Measurements from ENCODE around the gene FAT1.

DNA sequence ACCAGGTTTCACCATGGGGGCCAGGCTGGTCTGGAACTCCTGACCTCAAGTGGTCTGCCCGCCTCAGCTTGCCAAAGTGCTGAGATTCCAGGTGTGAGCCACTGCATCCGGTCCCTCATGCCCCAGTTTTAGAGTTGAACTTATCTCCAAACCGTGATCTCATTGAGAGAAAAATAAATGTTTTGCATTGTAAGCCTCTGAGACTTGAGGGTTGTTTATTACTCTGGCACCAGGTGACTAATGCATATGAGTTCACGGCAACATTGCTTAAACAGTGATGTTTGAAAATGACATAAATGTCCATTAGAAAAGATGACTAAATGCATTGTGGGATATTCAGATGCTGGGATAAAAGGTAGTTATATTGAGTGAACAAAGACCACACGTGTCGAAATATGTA, 22.9 kb upstream of the FAT1 start:
- no peak for TF ChIP-seq POLR2A (IDR thresholded peaks at IDR 0.05)
- TF ChIP-seq, protein P1, sequence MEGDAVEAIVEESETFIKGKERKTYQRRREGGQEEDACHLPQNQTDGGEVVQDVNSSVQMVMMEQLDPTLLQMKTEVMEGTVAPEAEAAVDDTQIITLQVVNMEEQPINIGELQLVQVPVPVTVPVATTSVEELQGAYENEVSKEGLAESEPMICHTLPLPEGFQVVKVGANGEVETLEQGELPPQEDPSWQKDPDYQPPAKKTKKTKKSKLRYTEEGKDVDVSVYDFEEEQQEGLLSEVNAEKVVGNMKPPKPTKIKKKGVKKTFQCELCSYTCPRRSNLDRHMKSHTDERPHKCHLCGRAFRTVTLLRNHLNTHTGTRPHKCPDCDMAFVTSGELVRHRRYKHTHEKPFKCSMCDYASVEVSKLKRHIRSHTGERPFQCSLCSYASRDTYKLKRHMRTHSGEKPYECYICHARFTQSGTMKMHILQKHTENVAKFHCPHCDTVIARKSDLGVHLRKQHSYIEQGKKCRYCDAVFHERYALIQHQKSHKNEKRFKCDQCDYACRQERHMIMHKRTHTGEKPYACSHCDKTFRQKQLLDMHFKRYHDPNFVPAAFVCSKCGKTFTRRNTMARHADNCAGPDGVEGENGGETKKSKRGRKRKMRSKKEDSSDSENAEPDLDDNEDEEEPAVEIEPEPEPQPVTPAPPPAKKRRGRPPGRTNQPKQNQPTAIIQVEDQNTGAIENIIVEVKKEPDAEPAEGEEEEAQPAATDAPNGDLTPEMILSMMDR (IDR thresholded peaks at IDR 0.05) = no peak

Measured in lower leg skin (tissue), 3 donors.